Thymus (tissue), 14 donors: ENCODE results near the gene RSPH10B. TPM values are rescaled to one million over a fixed set of nuclear protein-coding genes. Genes with fewer than 3 reads are reported as not detected.
"Not testable (repeated sequence)": the region's sequence is repeated elsewhere in the genome, so short reads cannot be mapped to it uniquely, and the experiment has no call there.

Experiments
- DNase-seq, 9 donors: peaks; one replicate each; pipeline ENCODE4 v3.0.0-alpha.2; 2013; ENCODE audit warnings: low spot score in 9 of 9, low read depth in 6 of 9, missing footprints in 1 of 9
- H3K27ac ChIP-seq, 2 donors: one replicate each; pipeline ENCODE4 v1.5.1; 2013; ENCODE audit warnings: control low read depth in 1 of 2, low read depth in 1 of 2, low read length in 1 of 2, mild to moderate bottlenecking in 1 of 2, moderate library complexity in 1 of 2
- H3K27me3 ChIP-seq, 2 donors: one replicate each; pipeline ENCODE4 v1.5.1; 2013; ENCODE audit warnings: low read length in 1 of 2; ENCODE audit not compliant: control insufficient read depth in 2 of 2, insufficient read depth in 1 of 2
- H3K36me3 ChIP-seq, 2 donors: one replicate each; pipeline ENCODE4 v1.5.1; 2013; ENCODE audit warnings: low read length in 1 of 2, mild to moderate bottlenecking in 1 of 2, moderate library complexity in 1 of 2; ENCODE audit not compliant: control insufficient read depth in 2 of 2, insufficient read depth in 2 of 2
- H3K4me1 ChIP-seq, 2 donors: one replicate each; pipeline ENCODE4 v1.5.1; 2013; ENCODE audit warnings: low read length in 2 of 2; ENCODE audit not compliant: control insufficient read depth in 2 of 2, insufficient read depth in 2 of 2
- H3K4me3 ChIP-seq, 2 donors: one replicate each; pipeline ENCODE4 v1.5.1; 2013; ENCODE audit warnings: low read length in 2 of 2, control low read depth in 1 of 2, mild to moderate bottlenecking in 1 of 2
- H3K9me3 ChIP-seq, 2 donors: one replicate each; pipeline ENCODE4 v1.5.1; 2013; ENCODE audit warnings: low read length in 1 of 2, mild to moderate bottlenecking in 1 of 2; ENCODE audit not compliant: control insufficient read depth in 2 of 2, insufficient read depth in 1 of 2
- WGBS: extraction: QIAGEN DNeasy Blood & Tissue Kit; methylation state at CpG from one replicate; pipeline ENCODE4 v1.1.7; 2013; 5-methylcytosine and 5-hydroxymethylcytosine counted together
- long read RNA-seq, 10 donors: transcript quantifications; one replicate each; lab custom pipeline, GENCODE V29; 2026
- polyA plus RNA-seq: library from polyadenylated mRNA; stranded (reverse); fragments of 200-250 nt; gene quantifications from one replicate; pipeline ENCODE4 v1.2.3, GENCODE V29; 2013
- total RNA-seq: library from RNA; stranded (reverse); fragments of 120-200 nt; gene quantifications from one replicate; pipeline ENCODE4 v1.2.4, GENCODE V29; 2013
- donor health status: healthy.

Gene RSPH10B
- total RNA-seq, result not detected
- polyA plus RNA-seq, result 0.25 TPM
- long read RNA-seq, donor 1, result 0 reads
- long read RNA-seq, donor 2, result 0 reads
- long read RNA-seq, donor 3, result 0 reads
- long read RNA-seq, donor 4, result 0 reads
- long read RNA-seq, donor 5, result 0 reads
- long read RNA-seq, donor 6, partial matches to known transcripts, result 6 of 23 reads
- long read RNA-seq, donor 6, other reads (novel, unspliced or antisense), result 17 of 23 reads
- long read RNA-seq, donor 7, result 0 reads
- long read RNA-seq, donor 8, partial matches to known transcripts, result 0 of 12 reads
- long read RNA-seq, donor 8, other reads (novel, unspliced or antisense), result 12 of 12 reads
- long read RNA-seq, donor 9, result 0 reads
- long read RNA-seq, donor 10, result 0 reads

- not testable (repeated sequence) for H3K36me3 ChIP-seq, H3K27me3 ChIP-seq, H3K4me1 ChIP-seq, H3K27ac ChIP-seq, H3K4me3 ChIP-seq, DNase-seq, H3K9me3 ChIP-seq
- 47% methylated on average over 20 of the region's 43 CpGs for WGBS
Measured at GRCh38 chr7:5970347-5970911, at the start of gene RSPH10B. Gene RSPH10B, minus strand, starts transcription at chr7:5970689. Its CDS starts 3,573 bp downstream, at chr7:5967116.

DNA sequence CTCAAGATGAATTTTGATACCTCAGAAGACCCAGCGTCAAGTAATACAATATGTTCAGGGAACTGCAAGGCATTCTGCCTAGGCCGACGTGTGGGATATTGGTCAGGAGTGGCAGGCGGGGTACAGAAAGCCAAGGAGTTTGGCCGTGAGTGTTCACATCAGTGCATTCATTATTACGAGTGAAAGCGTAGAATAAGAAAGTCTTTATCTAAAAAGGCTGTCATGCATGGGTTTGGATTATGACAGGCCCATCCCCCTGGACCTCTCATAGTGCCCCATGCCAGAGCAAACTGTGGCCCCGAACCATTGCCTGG is 46.1 kb upstream of the RSPH10B start:
- H3K4me1 ChIP-seq, result peaks cover 0 to 9% of the 10 kb centered on the region in 2 donors
- H3K9me3 ChIP-seq, result no peaks in the 10 kb centered on the region
- no peaks in the 10 kb centered on the region for H3K27me3 ChIP-seq
- H3K4me3 ChIP-seq, result no peak overlapping the region
- WGBS, result 94% methylated on average over 8 of the region's 8 CpGs
- peaks cover 25 to 50% of the 10 kb centered on the region in 2 donors for H3K36me3 ChIP-seq
- DNase-seq, result no peak
- H3K27ac ChIP-seq, result peak overlapping the region in 1 of 2 donors; percentile 43

DNA sequence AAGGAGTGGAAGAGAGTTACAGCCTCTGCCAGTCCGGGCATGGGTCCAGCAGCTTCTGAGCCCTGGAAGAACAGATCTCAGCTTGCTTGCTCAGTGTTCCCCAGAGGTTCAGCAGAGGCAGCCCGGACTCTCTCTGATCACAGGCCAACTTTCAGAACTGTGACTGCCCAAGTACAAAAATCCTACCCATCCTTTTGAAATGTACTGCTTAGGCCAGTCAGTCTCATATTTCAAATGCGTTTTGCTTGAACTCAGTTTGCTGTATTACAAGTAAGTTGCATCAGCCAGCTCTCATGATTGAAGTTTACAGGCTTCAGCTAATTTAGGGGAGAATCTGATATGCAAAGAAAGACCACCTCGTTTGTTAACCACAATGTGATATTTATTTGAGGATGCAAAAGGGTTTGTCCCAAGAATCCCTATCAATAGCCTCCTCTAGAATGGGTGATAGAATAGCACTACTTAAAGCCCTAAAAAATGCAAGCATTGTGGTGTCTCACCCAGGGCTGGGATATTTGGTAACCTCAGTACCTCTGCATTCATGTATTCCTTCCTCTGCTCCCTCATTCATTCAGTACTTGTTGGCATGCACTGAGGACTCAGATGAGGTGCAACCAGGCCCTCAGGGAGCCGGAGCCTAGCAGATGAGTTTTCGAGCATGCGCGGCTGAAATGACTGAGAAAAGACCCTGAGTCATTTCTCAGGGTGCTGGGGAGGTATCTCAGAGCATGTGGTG is 45.6 kb upstream of the RSPH10B start:
- H3K27me3 ChIP-seq, result no peaks in the 10 kb centered on the region
- no peak overlapping the region for H3K4me3 ChIP-seq
- peak in 2 of 9 donors; percentile 16 to 32 for DNase-seq
- H3K27ac ChIP-seq, result peak overlapping the region in 1 of 2 donors; percentile 43
- no peaks in the 10 kb centered on the region for H3K9me3 ChIP-seq
- peaks cover 21 to 48% of the 10 kb centered on the region in 2 donors for H3K36me3 ChIP-seq
- 89% methylated on average over 8 of the region's 8 CpGs for WGBS
- H3K4me1 ChIP-seq, result peaks cover 0 to 9% of the 10 kb centered on the region in 2 donors

DNA sequence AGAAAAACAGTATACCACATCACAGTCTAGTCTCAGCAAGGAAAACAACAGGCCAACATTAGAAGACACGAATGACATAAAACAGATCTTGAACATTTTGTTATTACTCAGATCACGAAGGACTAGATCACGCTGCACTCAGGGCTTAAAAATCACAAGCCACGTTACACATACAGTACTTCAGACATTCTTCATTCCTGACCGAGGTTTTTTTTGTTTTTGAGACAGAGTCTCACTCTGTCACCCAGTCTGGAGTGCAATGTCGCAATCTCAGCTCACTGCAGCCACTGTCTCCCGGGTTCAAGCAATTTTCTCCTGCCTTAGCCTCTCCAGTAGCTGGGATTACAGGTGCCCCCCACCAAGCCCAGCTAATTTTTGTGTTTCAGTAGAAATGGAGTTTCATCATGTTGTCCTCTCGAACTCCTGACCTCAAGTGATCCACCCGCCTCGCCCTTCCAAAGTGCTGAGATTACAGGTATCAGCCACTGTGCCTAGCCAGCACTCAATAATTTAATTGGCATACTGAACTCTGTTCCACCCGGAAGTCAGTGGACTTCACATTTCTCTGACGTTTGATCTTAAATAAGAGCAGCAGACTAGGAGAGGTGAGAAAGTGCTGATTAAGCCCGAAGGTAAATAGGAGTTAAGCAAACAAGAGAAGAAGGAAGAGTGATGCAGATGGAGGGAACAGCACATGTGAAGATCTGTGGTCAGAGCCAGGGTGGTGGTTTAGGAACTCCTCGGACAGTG is 42.0 kb upstream of the RSPH10B start:
- peaks cover 3 to 20% of the 10 kb centered on the region in 2 donors for H3K4me1 ChIP-seq
- 93% methylated on average over 14 of the region's 14 CpGs for WGBS
- DNase-seq, result no peak
- no peaks in the 10 kb centered on the region for H3K9me3 ChIP-seq
- no peak overlapping the region for H3K27ac ChIP-seq
- no peaks in the 10 kb centered on the region for H3K27me3 ChIP-seq
- H3K36me3 ChIP-seq, result peaks cover 2 to 28% of the 10 kb centered on the region in 2 donors
- H3K4me3 ChIP-seq, result no peak overlapping the region

DNA sequence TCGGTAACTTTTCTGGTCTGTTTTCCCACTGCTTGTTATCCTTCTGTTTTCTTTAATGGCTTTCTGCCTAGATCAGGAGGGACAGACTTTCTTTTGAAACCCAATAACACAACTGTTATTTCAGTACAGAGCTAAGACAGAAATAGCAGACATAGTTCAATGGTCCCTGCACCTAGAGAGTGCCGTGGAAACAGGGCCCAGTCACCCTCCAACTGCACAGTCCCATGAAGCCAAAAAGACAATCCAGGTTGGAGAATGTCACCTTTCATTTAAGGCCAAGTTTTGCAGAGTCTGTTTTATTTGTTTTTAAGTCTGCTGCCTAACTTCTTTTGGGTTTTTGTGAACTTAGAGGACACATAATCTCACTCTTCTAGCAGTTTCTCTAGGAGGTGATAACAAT is 41.1 kb upstream of the RSPH10B start:
- Histone ChIP-seq H3K4me3 (no peak overlapping the region), H3K9me3 (no peaks in the 10 kb centered on the region), H3K36me3 (peaks cover 0 to 19% of the 10 kb centered on the region in 2 donors), H3K27me3 (no peaks in the 10 kb centered on the region), H3K27ac (no peak overlapping the region), H3K4me1 (peaks cover 3 to 17% of the 10 kb centered on the region in 2 donors)
- DNase-seq, result no peak
- 91% methylated on average over 2 of the region's 2 CpGs for WGBS

DNA sequence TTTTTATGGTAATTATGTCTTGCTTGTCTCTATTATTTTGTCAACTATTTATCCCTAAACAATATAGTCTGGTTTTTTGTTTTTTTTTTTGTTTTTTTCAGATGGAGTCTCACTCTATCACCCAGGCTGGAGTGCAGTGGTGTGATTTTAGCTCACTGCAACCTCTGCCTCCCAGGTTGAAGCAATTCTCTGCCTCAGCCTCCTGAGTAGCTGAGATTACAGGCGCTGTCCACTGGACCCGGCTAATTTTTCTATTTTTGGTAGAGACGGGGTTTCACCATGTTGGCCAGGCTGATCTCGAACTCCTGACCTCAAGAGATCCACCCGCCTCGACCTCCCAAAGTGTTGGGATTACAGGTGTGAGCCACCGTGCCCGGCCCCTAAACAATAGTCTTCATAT is 39.9 kb upstream of the RSPH10B start:
- H3K36me3 ChIP-seq, DNase-seq, H3K9me3 ChIP-seq, H3K27me3 ChIP-seq, H3K4me3 ChIP-seq, H3K27ac ChIP-seq: not testable (repeated sequence)
- H3K4me1 ChIP-seq, result peaks cover 3 to 15% of the 10 kb centered on the region in 2 donors
- WGBS, result 92% methylated on average over 8 of the region's 8 CpGs

GRCh38 chr7:6008668-6009611 is 38.5 kb upstream of the RSPH10B start, which contains the start of the genes AIMP2 and PMS2:
Gene AIMP2, plus strand, starts transcription at chr7:6009272. Its CDS starts 92 bp downstream, at chr7:6009364.
Gene PMS2, minus strand, starts transcription at chr7:6009049. Its CDS starts 30 bp downstream, at chr7:6009019.
- peak within 1 kb of the TSS; percentile 88 for H3K27ac ChIP-seq
- peaks cover 0 to 8% of the 10 kb centered on the region in 2 donors for H3K36me3 ChIP-seq
- H3K9me3 ChIP-seq, result no peaks in the 10 kb centered on the region
- H3K4me1 ChIP-seq, result peaks cover 3 to 15% of the 10 kb centered on the region in 2 donors
- H3K4me3 ChIP-seq, result peak within 1 kb of the TSS; percentile 82 to 95
- under 1% methylated on average over 84 of the region's 84 CpGs for WGBS
- H3K27me3 ChIP-seq, result no peaks in the 10 kb centered on the region
- peak; percentile 88 to 98 (median 93) for DNase-seq
